Activated T-helper 1 cell treated with Interleukin-2 at 50 U/mL for 16 hours (primary cell): Measurements from ENCODE around the gene ZNF470.

Experiments
- DNase-seq: peaks from one replicate; pipeline ENCODE4 v3.0.0-alpha.2; 2020; ENCODE audit warnings: low read depth

Gene ZNF470

DNA sequence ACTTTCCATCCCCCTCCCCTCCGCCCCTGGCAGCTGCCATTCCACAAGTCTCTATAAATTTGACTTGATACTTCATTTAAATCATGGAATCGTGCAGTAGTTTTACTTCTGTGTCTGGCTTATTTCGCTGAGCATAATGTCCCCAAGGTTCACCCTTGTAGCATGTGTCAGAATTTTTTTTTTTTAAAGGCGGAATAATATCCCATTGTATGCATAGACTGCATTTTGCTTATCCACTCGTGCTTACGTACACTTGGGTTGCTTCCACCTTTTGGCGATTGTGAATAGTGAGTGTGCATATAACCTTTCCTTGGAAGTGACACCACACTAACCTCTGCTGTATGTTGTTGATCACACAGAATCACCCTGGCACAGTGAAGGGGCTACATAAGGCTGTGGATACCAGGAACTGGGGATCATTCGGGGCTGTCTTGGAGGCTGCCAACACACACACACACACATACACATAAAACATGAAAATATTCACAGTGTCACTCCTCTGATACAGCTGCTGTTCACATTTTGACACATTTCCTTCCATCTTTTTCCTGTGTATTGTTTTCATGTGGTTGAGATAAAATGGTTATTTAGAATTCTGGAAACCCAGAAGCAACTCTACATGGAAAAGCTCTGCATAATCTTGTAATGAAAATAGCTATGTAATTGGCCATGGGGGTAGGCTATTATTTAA is 41.2 kb downstream of the ZNF470 start:
- no peak for DNase-seq

DNA sequence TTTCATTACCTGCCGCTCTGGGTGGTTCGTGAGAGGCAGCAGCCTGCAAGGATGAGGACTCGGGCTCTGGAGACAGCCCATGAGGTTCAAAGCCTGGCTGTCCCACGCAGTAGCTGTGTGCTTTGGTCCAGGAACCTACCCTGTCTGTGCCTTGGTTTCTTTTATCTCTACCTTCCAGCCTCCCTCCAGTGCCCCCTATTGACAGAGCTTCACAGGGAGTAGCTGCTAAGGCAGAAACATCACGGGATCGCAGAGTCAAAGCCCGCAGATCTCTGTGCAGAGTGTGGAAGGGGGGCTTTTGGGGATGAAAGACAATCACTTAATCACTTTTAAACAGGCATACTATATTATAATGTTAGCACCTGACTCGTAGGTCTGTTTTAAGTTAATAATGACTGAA is 44.0 kb downstream of the ZNF470 start:
- no peak for DNase-seq

DNA sequence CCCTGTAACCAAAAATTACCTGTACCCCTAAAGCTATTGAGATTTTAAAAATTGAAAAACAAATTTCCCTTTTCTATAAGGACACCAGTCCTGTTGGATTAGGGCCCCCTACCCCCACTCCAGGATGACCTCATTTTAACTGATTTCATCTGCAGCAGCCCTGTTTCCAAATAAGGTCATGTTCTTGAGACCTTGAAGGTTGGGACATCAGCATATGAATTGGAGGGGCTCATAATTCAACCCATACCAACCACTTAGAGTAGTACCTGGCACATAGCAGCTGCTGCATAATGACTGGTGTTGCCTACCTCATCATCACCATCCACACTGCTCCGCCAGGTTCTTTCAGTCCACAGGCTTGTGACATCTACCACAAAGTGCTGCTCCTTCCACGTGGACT is 45.5 kb downstream of the ZNF470 start:
- no peak for DNase-seq

GRCh38 chr19:56613639-56614038 is 46.4 kb downstream of the ZNF470 start:
- no peak for DNase-seq

GRCh38 chr19:56617531-56617930 is 50.3 kb downstream of the ZNF470 start:
- no peak for DNase-seq

GRCh38 chr19:56619121-56619520 is 51.9 kb downstream of the ZNF470 start:
- DNase-seq, result no peak

- no peak for DNase-seq
Measured at GRCh38 chr19:56622374-56622773, 55.1 kb downstream of the ZNF470 start.

GRCh38 chr19:56623006-56623405 is 55.7 kb downstream of the ZNF470 start:
- no peak for DNase-seq

- DNase-seq, result no peak
Measured at GRCh38 chr19:56625708-56626107, 58.4 kb downstream of the ZNF470 start.

- no peak for DNase-seq
Measured at GRCh38 chr19:56633021-56633420, 65.8 kb downstream of the ZNF470 start.

GRCh38 chr19:56637976-56638555 is 70.8 kb downstream of the ZNF470 start:
- DNase-seq, result no peak
